ENCODE results near the gene STX18.

- TF ChIP-seq POLR2A (IDR thresholded peaks at IDR 0.05): no peak
- TF ChIP-seq CTCF (IDR thresholded peaks at IDR 0.05): peak in 1 of 6 experiments; percentile 32
Measured at GRCh38 chr4:4507923-4508322, 33.9 kb downstream of the STX18 start.

All from thyroid gland (tissue), 4 donors.